A549 (cell line): ENCODE measurements around the gene C1QTNF9. TPM values are rescaled to one million over a fixed set of nuclear protein-coding genes. Genes with fewer than 3 reads are reported as not detected.

Source experiments
- ATAC-seq, 2 experiments: fragments of 200-7000 bp in 1 of 2; fragments of >200 bp in 1 of 2; cut with Nextera tagmentation in 1 of 2; cut with Tn5 transposase in 1 of 2; 3 replicates each; pipeline versions ENCODE4 v1.8.0 to v1.9.1; 2018 to 2020; ENCODE audit warnings: mild to moderate bottlenecking in 1 of 2, moderate library complexity in 1 of 2
- CTCF ChIA-PET: fragments of 300-600 bp; sonication (Branson Sonifier 250); formaldehyde crosslinking; extraction: SDS; loops from one replicate; lab custom pipeline; 2021; ENCODE audit warnings: antibody characterized with exemption, inconsistent platforms; lab: Yijun Ruan, JAX
- POLR2A ChIA-PET: fragments of 350-600 bp; formaldehyde crosslinking; extraction: SDS; loops from one replicate; lab custom pipeline; 2021; ENCODE audit warnings: antibody characterized with exemption, inconsistent platforms; lab: Yijun Ruan, JAX
- DNase-seq, 2 experiments: peaks; one replicate each; pipeline versions ENCODE4 v3.0.0 to v3.0.0-alpha.2; 2011 to 2016; ENCODE audit warnings: low read depth in 1 of 2, low spot score in 1 of 2
- FAIRE-seq: peaks from 2 replicates; lab custom pipeline; 2011; peaks lifted over from hg19 to GRCh38; lab: Jason Lieb, UNC
- H3K27ac ChIP-seq, 2 experiments: fragments of >200 bp; sonication (Bioruptor Twin); formaldehyde crosslinking; 3 replicates each; pipeline ENCODE4 v1.5.1; 2016 to 2017
- H3K4me1 ChIP-seq: fragments of >200 bp; sonication (Bioruptor Twin); formaldehyde crosslinking; 3 replicates; pipeline ENCODE4 v1.6.1; 2016
- H3K4me2 ChIP-seq: fragments of >200 bp; sonication (Bioruptor Twin); formaldehyde crosslinking; 3 replicates; pipeline ENCODE4 v1.6.1; 2016
- H3K4me3 ChIP-seq: fragments of >200 bp; sonication (Bioruptor Twin); formaldehyde crosslinking; 3 replicates; pipeline ENCODE4 v1.5.1; 2016
- H3K9me3 ChIP-seq: fragments of >200 bp; sonication (Bioruptor Twin); formaldehyde crosslinking; 3 replicates; pipeline ENCODE4 v1.6.1; 2016
- CBX8 ChIP-seq: fragments of 200-600 bp; sonication (generic); IDR thresholded peaks from 2 replicates; pipeline ENCODE4 v1.6.1; 2016
- EHF ChIP-seq: fragments of 250-450 bp; sonication (Bioruptor Pico); IDR thresholded peaks from 2 replicates; pipeline ENCODE4 v1.5.0; 2020; ENCODE audit warnings: mild to moderate bottlenecking
- EP300 ChIP-seq, 2 experiments: fragments of >200 bp; sonication (Bioruptor Twin); formaldehyde crosslinking; IDR thresholded peaks; 2 replicates in 1 of 2; 3 replicates in 1 of 2; pipeline ENCODE4 v1.6.1; 2016 to 2017
- FOSB ChIP-seq: fragments of 250-450 bp; sonication (Bioruptor Pico); IDR thresholded peaks from 2 replicates; pipeline ENCODE4 v1.5.0; 2020; ENCODE audit warnings: mild to moderate bottlenecking, moderate library complexity
- FOSL2 ChIP-seq, 2 experiments: fragments of 450-650 bp in 1 of 2; fragments of >200 bp in 1 of 2; sonication (Bioruptor Twin) in 1 of 2; formaldehyde crosslinking; IDR thresholded peaks; 2 replicates each; pipeline versions ENCODE4 v1.5.0 to v1.6.1; 2016 to 2020; ENCODE audit warnings: mild to moderate bottlenecking in 1 of 2, moderate library complexity in 1 of 2
- HDAC2 ChIP-seq: fragments of 200-600 bp; sonication (generic); IDR thresholded peaks from 2 replicates; pipeline ENCODE4 v1.6.1; 2016
- HOXA7 ChIP-seq: fragments of 250-450 bp; sonication (Bioruptor Pico); IDR thresholded peaks from 2 replicates; pipeline ENCODE4 v1.5.0; 2020; ENCODE audit warnings: mild to moderate bottlenecking, moderate library complexity
- HOXB13 ChIP-seq: fragments of 250-450 bp; sonication (Bioruptor Pico); IDR thresholded peaks from 2 replicates; pipeline ENCODE4 v1.5.0; 2020; ENCODE audit warnings: low read depth, mild to moderate bottlenecking, moderate library complexity
- JUNB ChIP-seq: fragments of >200 bp; sonication (Bioruptor Twin); formaldehyde crosslinking; IDR thresholded peaks from 2 replicates; pipeline ENCODE4 v1.6.1; 2016
- MAFK ChIP-seq: fragments of 450-650 bp; IDR thresholded peaks from 2 replicates; pipeline ENCODE4 v1.6.1; 2014; ENCODE audit not compliant: partially characterized antibody
- MAZ ChIP-seq: fragments of 150-350 bp; IDR thresholded peaks from 2 replicates; pipeline ENCODE4 v1.6.1; 2014; ENCODE audit warnings: antibody characterized with exemption, low read depth, low read length, borderline replicate concordance
- NFE2L2 ChIP-seq: fragments of 150-350 bp; conservative IDR thresholded peaks from 2 replicates; pipeline ENCODE4 v1.6.1; 2014; ENCODE audit warnings: low read length
- NR3C1 ChIP-seq: fragments of >200 bp; sonication (Bioruptor Twin); formaldehyde crosslinking; IDR thresholded peaks from 3 replicates; pipeline ENCODE4 v1.6.1; 2017
- PHF8 ChIP-seq: fragments of 200-600 bp; sonication (generic); IDR thresholded peaks from 2 replicates; pipeline ENCODE4 v1.6.1; 2016; ENCODE audit warnings: low read depth, mild to moderate bottlenecking, antibody characterized with exemption, moderate library complexity, borderline replicate concordance
- POLR2AphosphoS2 ChIP-seq: conservative IDR thresholded peaks from 2 replicates; pipeline ENCODE4 v1.6.1; 2012; ENCODE audit warnings: low read length, improper control_type of control experiment, inconsistent platforms
- TP53 ChIP-seq: fragments of 250-450 bp; sonication (Bioruptor Pico); IDR thresholded peaks from 2 replicates; pipeline ENCODE4 v1.5.0; 2021; ENCODE audit warnings: mild to moderate bottlenecking, moderate library complexity
- ZC3H11A ChIP-seq: fragments of 450-650 bp; IDR thresholded peaks from 2 replicates; pipeline ENCODE4 v1.6.1; 2014; ENCODE audit warnings: antibody characterized with exemption, mild to moderate bottlenecking
- WGBS: methylation state at CpG from one replicate; pipeline ENCODE4 v1.1.6; 2017; ENCODE audit errors: missing lambda C conversion rate; 5-methylcytosine and 5-hydroxymethylcytosine counted together
- polyA plus RNA-seq, 4 experiments: library from polyadenylated mRNA; depleted of rRNA in 3 of 4; stranded (reverse); fragments of >200 nt; fragmentation: RNase III in 1 of 4; extraction: RNeasy Plus Mini Kit Qiagen cat#74134 plus additional on column Dnase treatment in 1 of 4; gene quantifications; 2 replicates in 3 of 4; 3 replicates in 1 of 4; pipeline ENCODE4 v1.2.3, GENCODE V29; 2011 to 2017
- TF ChIP-seq, protein P1 (sequence below): fragments of >200 bp; sonication (Bioruptor Twin); formaldehyde crosslinking; IDR thresholded peaks from 2 replicates; pipeline ENCODE4 v1.6.1; 2016
- TF ChIP-seq, protein P2 (sequence below): fragments of 250-450 bp; sonication (Bioruptor Pico); IDR thresholded peaks from 2 replicates; pipeline ENCODE4 v1.5.0; 2021; ENCODE audit warnings: mild to moderate bottlenecking, moderate library complexity, borderline replicate concordance
- TF ChIP-seq, protein P3 (sequence below): fragments of 450-650 bp; IDR thresholded peaks from 2 replicates; pipeline ENCODE4 v1.6.1; 2014; ENCODE audit warnings: antibody characterized with exemption
- TF ChIP-seq, protein P4 (sequence below): fragments of 150-350 bp; IDR thresholded peaks from 2 replicates; pipeline ENCODE4 v1.6.1; 2014; ENCODE audit warnings: low read depth, mild to moderate bottlenecking, low read length
- TF ChIP-seq, protein P5 (sequence below): fragments of 250-450 bp; sonication (Bioruptor Pico); IDR thresholded peaks from 2 replicates; pipeline ENCODE4 v1.5.0; 2020; ENCODE audit warnings: low read depth, mild to moderate bottlenecking, moderate library complexity
- TF ChIP-seq, protein P6 (sequence below): IDR thresholded peaks from 2 replicates; pipeline ENCODE4 v1.6.1; 2012

C1QTNF9 gene
- polyA plus RNA-seq, 2 of the 4 experiments (the other 2 are of a cell fraction), result not detected

DNA sequence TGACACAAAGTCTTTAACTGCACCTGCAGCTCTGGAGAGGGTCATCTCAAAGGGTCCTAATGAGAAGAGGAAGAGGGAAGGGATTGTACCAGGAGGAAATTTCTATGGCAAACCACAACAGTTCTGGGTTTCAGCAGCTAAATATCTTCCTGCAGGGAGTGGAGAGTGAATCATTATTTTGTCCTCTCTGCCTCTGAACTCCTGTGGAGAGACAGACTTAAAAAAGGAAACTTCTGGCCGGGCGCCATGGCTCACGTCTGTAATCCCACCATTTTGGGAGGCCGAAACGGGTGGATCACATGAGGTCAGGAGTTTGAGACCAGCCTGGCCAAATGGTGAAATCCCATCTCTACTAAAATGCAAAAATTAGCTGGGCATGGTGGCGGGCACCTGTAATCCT lies 16.9 kb upstream of the C1QTNF9 start:
- no peaks in the 10 kb centered on the region for H3K9me3 ChIP-seq
- CTCF ChIA-PET, result no interaction called here
- no peak overlapping the region for H3K4me3 ChIP-seq
- no peak for FAIRE-seq
- no peak for DNase-seq
- H3K27ac ChIP-seq, result no peak overlapping the region
- WGBS, result 90% methylated on average over 6 of the region's 6 CpGs
- H3K4me1 ChIP-seq, result no peaks in the 10 kb centered on the region
- TF ChIP-seq HOXA7 (CRISPR knock-in tag) (no peak), TP53 (CRISPR knock-in tag) (no peak), PHF8 (no peak), HOXB13 (no peak), MAZ (no peak), HDAC2 (no peak), FOSB (CRISPR knock-in tag) (no peak), EHF (CRISPR knock-in tag) (no peak), ZC3H11A (no peak), FOSL2 (IDR thresholded peaks at IDR 0.05) (no peak), FOSL2 (CRISPR knock-in tag; IDR thresholded peaks at IDR 0.05) (no peak), MAFK (no peak), JUNB (no peak), CBX8 (no peak)
- TF ChIP-seq, protein P1, sequence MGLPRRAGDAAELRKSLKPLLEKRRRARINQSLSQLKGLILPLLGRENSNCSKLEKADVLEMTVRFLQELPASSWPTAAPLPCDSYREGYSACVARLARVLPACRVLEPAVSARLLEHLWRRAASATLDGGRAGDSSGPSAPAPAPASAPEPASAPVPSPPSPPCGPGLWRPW, result no peak
- TF ChIP-seq, protein P2, sequence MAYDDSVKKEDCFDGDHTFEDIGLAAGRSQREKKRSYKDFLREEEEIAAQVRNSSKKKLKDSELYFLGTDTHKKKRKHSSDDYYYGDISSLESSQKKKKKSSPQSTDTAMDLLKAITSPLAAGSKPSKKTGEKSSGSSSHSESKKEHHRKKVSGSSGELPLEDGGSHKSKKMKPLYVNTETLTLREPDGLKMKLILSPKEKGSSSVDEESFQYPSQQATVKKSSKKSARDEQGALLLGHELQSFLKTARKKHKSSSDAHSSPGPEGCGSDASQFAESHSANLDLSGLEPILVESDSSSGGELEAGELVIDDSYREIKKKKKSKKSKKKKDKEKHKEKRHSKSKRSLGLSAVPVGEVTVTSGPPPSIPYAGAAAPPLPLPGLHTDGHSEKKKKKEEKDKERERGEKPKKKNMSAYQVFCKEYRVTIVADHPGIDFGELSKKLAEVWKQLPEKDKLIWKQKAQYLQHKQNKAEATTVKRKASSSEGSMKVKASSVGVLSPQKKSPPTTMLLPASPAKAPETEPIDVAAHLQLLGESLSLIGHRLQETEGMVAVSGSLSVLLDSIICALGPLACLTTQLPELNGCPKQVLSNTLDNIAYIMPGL (CRISPR knock-in tag), result no peak
- TF ChIP-seq, protein P3, sequence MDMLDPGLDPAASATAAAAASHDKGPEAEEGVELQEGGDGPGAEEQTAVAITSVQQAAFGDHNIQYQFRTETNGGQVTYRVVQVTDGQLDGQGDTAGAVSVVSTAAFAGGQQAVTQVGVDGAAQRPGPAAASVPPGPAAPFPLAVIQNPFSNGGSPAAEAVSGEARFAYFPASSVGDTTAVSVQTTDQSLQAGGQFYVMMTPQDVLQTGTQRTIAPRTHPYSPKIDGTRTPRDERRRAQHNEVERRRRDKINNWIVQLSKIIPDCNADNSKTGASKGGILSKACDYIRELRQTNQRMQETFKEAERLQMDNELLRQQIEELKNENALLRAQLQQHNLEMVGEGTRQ, result no peak
- no peak overlapping the region for H3K4me2 ChIP-seq
- ATAC-seq, result no peak
- POLR2A ChIA-PET, result no interaction called here

DNA sequence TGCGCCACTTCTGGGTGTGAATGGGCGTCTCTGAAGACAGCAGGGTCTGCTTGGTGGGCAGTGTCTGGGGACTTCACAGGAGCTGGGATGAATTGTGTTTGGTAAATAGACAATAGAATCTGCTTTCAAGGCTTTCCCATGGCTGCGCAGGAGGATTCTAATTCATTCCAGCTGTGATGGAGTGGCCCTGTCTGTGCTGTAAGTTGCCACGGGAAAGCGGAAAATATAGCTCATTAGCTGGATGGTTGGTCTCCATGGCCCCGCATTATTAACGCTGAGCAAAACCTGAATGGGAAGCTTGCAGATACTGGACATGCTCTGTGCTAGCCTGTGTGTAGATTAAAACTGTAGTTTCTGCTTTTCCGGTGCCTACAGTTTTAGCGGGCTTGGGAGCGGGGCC lies 15.6 kb upstream of the C1QTNF9 start:
- POLR2A ChIA-PET, result no interaction called here
- TF ChIP-seq, protein P2 (CRISPR knock-in tag), result no peak
- TF ChIP-seq ZC3H11A (no peak), EP300 (IDR thresholded peaks at IDR 0.05) (no peak)
- TF ChIP-seq, protein P1, result no peak
- TF ChIP-seq, all 56 proteins: peak for 0
- 97% methylated on average over 10 of the region's 10 CpGs for WGBS
- ATAC-seq, result no peak
- CTCF ChIA-PET, result no interaction called here
- no peak overlapping the region for H3K4me3 ChIP-seq
- H3K9me3 ChIP-seq, result no peaks in the 10 kb centered on the region
- no peak overlapping the region for H3K4me2 ChIP-seq
- H3K4me1 ChIP-seq, result no peaks in the 10 kb centered on the region
- no peak for DNase-seq
- no peak overlapping the region for H3K27ac ChIP-seq
- no peak for FAIRE-seq

DNA sequence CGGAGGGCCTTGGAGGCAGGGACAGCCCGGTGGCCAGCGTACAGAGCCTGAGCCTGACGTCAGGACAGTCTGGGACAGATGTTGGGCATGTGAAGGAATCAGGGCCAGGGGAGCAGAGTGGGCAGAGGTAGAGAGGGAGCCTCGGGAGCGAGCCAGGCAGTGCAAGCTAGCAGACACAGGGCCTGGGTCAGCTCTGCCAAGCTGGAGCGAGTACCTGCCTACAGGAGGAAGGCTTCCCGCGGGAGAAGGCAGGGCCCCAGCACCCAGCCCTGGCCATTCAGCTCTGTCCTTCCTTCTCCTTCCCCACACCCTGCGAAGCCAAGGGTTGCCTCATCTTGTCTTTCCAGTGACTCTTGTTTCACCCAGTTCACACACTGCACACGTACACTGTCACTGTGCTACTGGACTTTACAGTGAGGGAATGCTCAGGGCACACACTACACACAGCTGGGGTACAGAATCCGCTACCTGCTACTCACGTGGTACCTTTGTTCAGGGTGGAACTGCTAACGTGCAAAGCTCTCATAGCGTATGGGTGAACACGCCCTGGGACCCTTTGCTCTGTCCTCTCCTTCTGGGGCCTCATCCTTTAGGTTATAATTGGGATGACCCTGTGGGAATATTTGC lies 9.8 kb upstream of the C1QTNF9 start:
- no peak for DNase-seq
- no peaks in the 10 kb centered on the region for H3K4me1 ChIP-seq
- FAIRE-seq, result no peak
- ATAC-seq, result no peak
- H3K4me2 ChIP-seq, result no peak overlapping the region
- H3K27ac ChIP-seq, result no peak overlapping the region
- 90% methylated on average over 14 of the region's 16 CpGs for WGBS
- ChIA-PET CTCF (no interaction called here), POLR2A (no interaction called here)
- H3K4me3 ChIP-seq, result no peak overlapping the region
- no peaks in the 10 kb centered on the region for H3K9me3 ChIP-seq
- TF ChIP-seq NR3C1, result no peak
- no peak for TF ChIP-seq POLR2AphosphoS2
- TF ChIP-seq, protein P4, sequence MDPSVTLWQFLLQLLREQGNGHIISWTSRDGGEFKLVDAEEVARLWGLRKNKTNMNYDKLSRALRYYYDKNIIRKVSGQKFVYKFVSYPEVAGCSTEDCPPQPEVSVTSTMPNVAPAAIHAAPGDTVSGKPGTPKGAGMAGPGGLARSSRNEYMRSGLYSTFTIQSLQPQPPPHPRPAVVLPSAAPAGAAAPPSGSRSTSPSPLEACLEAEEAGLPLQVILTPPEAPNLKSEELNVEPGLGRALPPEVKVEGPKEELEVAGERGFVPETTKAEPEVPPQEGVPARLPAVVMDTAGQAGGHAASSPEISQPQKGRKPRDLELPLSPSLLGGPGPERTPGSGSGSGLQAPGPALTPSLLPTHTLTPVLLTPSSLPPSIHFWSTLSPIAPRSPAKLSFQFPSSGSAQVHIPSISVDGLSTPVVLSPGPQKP, result no peak
- no peak for TF ChIP-seq CBX8
- TF ChIP-seq, protein P2 (CRISPR knock-in tag), result no peak
- TF ChIP-seq, protein P5, sequence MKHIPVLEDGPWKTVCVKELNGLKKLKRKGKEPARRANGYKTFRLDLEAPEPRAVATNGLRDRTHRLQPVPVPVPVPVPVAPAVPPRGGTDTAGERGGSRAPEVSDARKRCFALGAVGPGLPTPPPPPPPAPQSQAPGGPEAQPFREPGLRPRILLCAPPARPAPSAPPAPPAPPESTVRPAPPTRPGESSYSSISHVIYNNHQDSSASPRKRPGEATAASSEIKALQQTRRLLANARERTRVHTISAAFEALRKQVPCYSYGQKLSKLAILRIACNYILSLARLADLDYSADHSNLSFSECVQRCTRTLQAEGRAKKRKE (CRISPR knock-in tag), result no peak
- TF ChIP-seq, protein P6, sequence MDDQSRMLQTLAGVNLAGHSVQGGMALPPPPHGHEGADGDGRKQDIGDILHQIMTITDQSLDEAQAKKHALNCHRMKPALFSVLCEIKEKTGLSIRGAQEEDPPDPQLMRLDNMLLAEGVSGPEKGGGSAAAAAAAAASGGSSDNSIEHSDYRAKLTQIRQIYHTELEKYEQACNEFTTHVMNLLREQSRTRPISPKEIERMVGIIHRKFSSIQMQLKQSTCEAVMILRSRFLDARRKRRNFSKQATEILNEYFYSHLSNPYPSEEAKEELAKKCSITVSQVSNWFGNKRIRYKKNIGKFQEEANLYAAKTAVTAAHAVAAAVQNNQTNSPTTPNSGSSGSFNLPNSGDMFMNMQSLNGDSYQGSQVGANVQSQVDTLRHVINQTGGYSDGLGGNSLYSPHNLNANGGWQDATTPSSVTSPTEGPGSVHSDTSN, result no peak
- no peak for TF ChIP-seq NFE2L2
